HepG2 (cell line): ENCODE measurements around the gene KIAA0825. TPM values are rescaled to one million over a fixed set of nuclear protein-coding genes. Genes with fewer than 3 reads are reported as not detected.

ENCODE experiments used
- ATAC-seq: fragments of 200-7000 bp; cut with Tn5 transposase; 3 replicates; pipeline ENCODE4 v1.9.1; 2020; ENCODE audit warnings: mild to moderate bottlenecking, moderate library complexity
- BruUV-seq: library from RNA; stranded (reverse); fragments of 400-500 nt; replicated peaks from 2 replicates; lab custom pipeline; 2021; lab: Mats Ljungman, UMichigan
- CTCF ChIA-PET: fragments of 300-600 bp; formaldehyde crosslinking; extraction: SDS; loops from one replicate; lab custom pipeline; 2021; ENCODE audit warnings: low total read pairs, inconsistent platforms, low intra/inter-chr PET ratio; lab: Yijun Ruan, JAX
- POLR2A ChIA-PET: fragments of 350-600 bp; sonication (Branson Sonifier 250); formaldehyde crosslinking; loops from one replicate; lab custom pipeline; 2020; ENCODE audit warnings: antibody characterized with exemption, inconsistent platforms; lab: Yijun Ruan, JAX
- DNase-seq: peaks from one replicate; pipeline ENCODE4 v3.0.0-alpha.2; 2015; ENCODE audit warnings: low spot score
- FAIRE-seq: peaks from 3 replicates; lab custom pipeline; 2011; peaks lifted over from hg19 to GRCh38; lab: Jason Lieb, UNC
- H2AFZ ChIP-seq: one replicate; pipeline ENCODE4 v1.6.1; 2011; ENCODE audit warnings: low read length, inconsistent platforms
- H3K27ac ChIP-seq: fragments of 300-600 bp; 3 replicates; pipeline ENCODE4 v1.8.0; 2011; ENCODE audit warnings: mixed run types, mild to moderate bottlenecking, mixed read lengths, low read length, inconsistent platforms; ENCODE audit not compliant: insufficient read depth; ENCODE audit errors: extremely low read length
- H3K27me3 ChIP-seq, 2 experiments: fragments of 200-600 bp in 1 of 2; 2 replicates in 1 of 2; 3 replicates in 1 of 2; pipeline versions ENCODE4 v1.6.0 to v1.8.0; 2011; ENCODE audit warnings: low read length in 2 of 2, mild to moderate bottlenecking in 2 of 2, moderate library complexity in 2 of 2, inconsistent platforms in 1 of 2; ENCODE audit not compliant: insufficient read depth in 2 of 2, control insufficient read depth in 1 of 2
- H3K36me3 ChIP-seq, 2 experiments: fragments of 200-600 bp in 1 of 2; replicated peaks in 1 of 2; 2 replicates in 1 of 2; 3 replicates in 1 of 2; pipeline versions ENCODE4 v1.5.1 to v1.8.0; 2011; ENCODE audit warnings: low read length in 2 of 2, inconsistent platforms in 1 of 2; ENCODE audit not compliant: insufficient read depth in 2 of 2, control insufficient read depth in 1 of 2
- H3K4me1 ChIP-seq: 2 replicates; pipeline ENCODE4 v1.5.1; 2012; ENCODE audit warnings: low read length, inconsistent platforms; ENCODE audit not compliant: insufficient read depth
- H3K4me2 ChIP-seq: 2 replicates; pipeline ENCODE4 v1.6.0; 2011; ENCODE audit warnings: low read depth, low read length, inconsistent platforms
- H3K4me3 ChIP-seq, 3 experiments: fragments of 200-600 bp in 1 of 3; sonication (generic), shearing (Covaris generic) in 1 of 3; replicated peaks in 1 of 3; 2 replicates each; pipeline ENCODE4 v1.5.1; 2011 to 2016; ENCODE audit warnings: low read length in 3 of 3, inconsistent platforms in 2 of 3, low read depth in 2 of 3, mild to moderate bottlenecking in 2 of 3, control low read depth in 1 of 3, mixed read lengths in 1 of 3; ENCODE audit not compliant: insufficient read depth in 1 of 3
- H3K79me2 ChIP-seq: one replicate; pipeline ENCODE4 v1.6.1; 2011; ENCODE audit warnings: low read length, inconsistent platforms; ENCODE audit not compliant: insufficient read depth
- H3K9ac ChIP-seq: 2 replicates; pipeline ENCODE4 v1.6.0; 2011; ENCODE audit warnings: mild to moderate bottlenecking, low read depth, low read length, inconsistent platforms; ENCODE audit not compliant: insufficient read depth
- H3K9me3 ChIP-seq: 2 replicates; pipeline ENCODE4 v1.5.1; 2012; ENCODE audit warnings: mild to moderate bottlenecking, low read length
- H4K20me1 ChIP-seq: 2 replicates; pipeline ENCODE4 v1.6.0; 2011; ENCODE audit warnings: inconsistent platforms, mild to moderate bottlenecking, low read length, moderate library complexity; ENCODE audit not compliant: insufficient read depth
- CBX1 ChIP-seq: IDR thresholded peaks from one replicate; pipeline ENCODE4 v1.6.1; 2016; ENCODE audit warnings: antibody characterized with exemption, low read depth
- HNRNPK ChIP-seq: fragments of 200-400 bp; formaldehyde crosslinking; IDR thresholded peaks from 2 replicates; pipeline ENCODE4 v1.6.1; 2018; ENCODE audit warnings: low read length, low read depth, moderate library complexity, mild to moderate bottlenecking; ENCODE audit not compliant: poor library complexity, severe bottlenecking
- ZFYVE20 ChIP-seq: sonication (generic); formaldehyde crosslinking; IDR thresholded peaks from 2 replicates; pipeline ENCODE4 v1.8.0; 2023; ENCODE audit warnings: low read depth, mild to moderate bottlenecking, moderate library complexity, missing genetic modification reagents, borderline replicate concordance
- ZNF235 ChIP-seq: sonication (generic); formaldehyde crosslinking; IDR thresholded peaks from 2 replicates; pipeline ENCODE4 v1.8.1; 2023; ENCODE audit warnings: mild to moderate bottlenecking, missing genetic modification reagents, borderline replicate concordance
- ZNF629 ChIP-seq: sonication (generic); formaldehyde crosslinking; conservative IDR thresholded peaks from 2 replicates; pipeline ENCODE4 v1.5.0; 2020; ENCODE audit warnings: missing genetic modification reagents
- ZNF777 ChIP-seq: sonication (generic); formaldehyde crosslinking; IDR thresholded peaks from 2 replicates; pipeline ENCODE4 v1.4.0; 2020; ENCODE audit warnings: missing genetic modification reagents
- WGBS: methylation state at CpG from one replicate; pipeline ENCODE4 v1.1.6; 2017; ENCODE audit warnings: low lambda C conversion rate; 5-methylcytosine and 5-hydroxymethylcytosine counted together
- in situ Hi-C: cut with HindIII; loops from 2 replicates; pipeline ENCODE4 v1.10.0; 2017; ENCODE audit warnings: low pct_unique_long_range_greater_than_20kb; ENCODE audit not compliant: extremely low pct_ligation_motif_present
- intact Hi-C: fragments of 100-400 bp; cut with micrococcal nuclease; formaldehyde crosslinking; loops from one replicate; pipeline ENCODE4 v1.10.0; 2022; ENCODE audit not compliant: unreplicated experiment
- polyA plus RNA-seq, 8 experiments: library from polyadenylated mRNA; depleted of rRNA in 3 of 8; stranded (reverse) in 7 of 8; unstranded in 1 of 8; fragments of >200 nt; fragmentation: Illumina TruSeq in 4 of 8; extraction: Trizol in 4 of 8; gene quantifications; 2 replicates each; pipeline versions ENCODE4 v1.2.1 to v1.2.3, GENCODE V29; 2011 to 2016; ENCODE audit warnings: low read depth in 4 of 8, missing spikeins in 1 of 8, mixed read lengths in 1 of 8; ENCODE audit not compliant: insufficient read depth in 1 of 8
- total RNA-seq, 5 experiments: library from RNA; depleted of rRNA; stranded (reverse); fragments of >200 nt; fragmentation: Illumina TruSeq; extraction: Trizol; gene quantifications; 2 replicates each; pipeline ENCODE4 v1.2.3, GENCODE V29; 2016; ENCODE audit warnings: low read depth in 1 of 5
- TF ChIP-seq, protein P1 (sequence below): sonication (generic); formaldehyde crosslinking; IDR thresholded peaks from 2 replicates; pipeline ENCODE4 v1.4.0; 2020; ENCODE audit warnings: missing genetic modification reagents, borderline replicate concordance
- TF ChIP-seq, protein P2 (sequence below): sonication (generic); formaldehyde crosslinking; IDR thresholded peaks from 2 replicates; pipeline ENCODE4 v1.4.0; 2020; ENCODE audit warnings: missing genetic modification reagents, borderline replicate concordance
- TF ChIP-seq, protein P3 (sequence below), 2 experiments: sonication (generic) in 1 of 2; formaldehyde crosslinking in 1 of 2; IDR thresholded peaks; 2 replicates each; pipeline versions ENCODE4 v1.4.0 to v1.6.1; 2016 to 2020; ENCODE audit warnings: borderline replicate concordance in 1 of 2, low read depth in 1 of 2, mild to moderate bottlenecking in 1 of 2, missing genetic modification reagents in 1 of 2
- TF ChIP-seq, protein P4 (sequence below): sonication (generic); formaldehyde crosslinking; IDR thresholded peaks from 2 replicates; pipeline ENCODE4 v1.4.0; 2020; ENCODE audit warnings: mild to moderate bottlenecking, missing genetic modification reagents

Gene KIAA0825
- total and polyA plus RNA-seq, 2 of the 13 experiments (the other 11 are each of a cell fraction or from before 2014, with no cell fraction given), result 0.05 to 0.51 TPM

DNA sequence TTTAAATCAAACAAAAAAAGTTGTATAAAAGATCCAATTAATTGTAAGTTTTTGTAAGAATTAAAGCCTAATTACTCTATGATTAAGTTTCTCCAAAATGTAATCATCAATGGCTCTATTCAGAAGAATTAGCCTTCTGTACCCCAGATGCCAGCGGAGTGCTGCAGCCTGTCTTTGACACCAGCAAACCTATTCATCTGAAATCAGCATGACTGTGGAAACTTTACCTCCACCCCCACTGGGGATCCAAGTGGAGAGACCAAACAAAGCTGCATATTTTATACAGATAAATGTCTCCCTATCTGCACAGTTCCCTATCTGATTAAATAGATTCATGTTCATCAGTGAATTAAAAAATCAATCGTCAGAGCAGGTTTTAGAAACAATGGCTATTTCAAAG lies 426.8 kb downstream of the KIAA0825 start:
- no peak for FAIRE-seq
- CTCF ChIA-PET, result no interaction called here
- in situ Hi-C loops, result no loop called here
- no peak for TF ChIP-seq ZNF629 (CRISPR knock-in tag)
- no peak for TF ChIP-seq ZFYVE20 (CRISPR knock-in tag)
- TF ChIP-seq, protein P1, sequence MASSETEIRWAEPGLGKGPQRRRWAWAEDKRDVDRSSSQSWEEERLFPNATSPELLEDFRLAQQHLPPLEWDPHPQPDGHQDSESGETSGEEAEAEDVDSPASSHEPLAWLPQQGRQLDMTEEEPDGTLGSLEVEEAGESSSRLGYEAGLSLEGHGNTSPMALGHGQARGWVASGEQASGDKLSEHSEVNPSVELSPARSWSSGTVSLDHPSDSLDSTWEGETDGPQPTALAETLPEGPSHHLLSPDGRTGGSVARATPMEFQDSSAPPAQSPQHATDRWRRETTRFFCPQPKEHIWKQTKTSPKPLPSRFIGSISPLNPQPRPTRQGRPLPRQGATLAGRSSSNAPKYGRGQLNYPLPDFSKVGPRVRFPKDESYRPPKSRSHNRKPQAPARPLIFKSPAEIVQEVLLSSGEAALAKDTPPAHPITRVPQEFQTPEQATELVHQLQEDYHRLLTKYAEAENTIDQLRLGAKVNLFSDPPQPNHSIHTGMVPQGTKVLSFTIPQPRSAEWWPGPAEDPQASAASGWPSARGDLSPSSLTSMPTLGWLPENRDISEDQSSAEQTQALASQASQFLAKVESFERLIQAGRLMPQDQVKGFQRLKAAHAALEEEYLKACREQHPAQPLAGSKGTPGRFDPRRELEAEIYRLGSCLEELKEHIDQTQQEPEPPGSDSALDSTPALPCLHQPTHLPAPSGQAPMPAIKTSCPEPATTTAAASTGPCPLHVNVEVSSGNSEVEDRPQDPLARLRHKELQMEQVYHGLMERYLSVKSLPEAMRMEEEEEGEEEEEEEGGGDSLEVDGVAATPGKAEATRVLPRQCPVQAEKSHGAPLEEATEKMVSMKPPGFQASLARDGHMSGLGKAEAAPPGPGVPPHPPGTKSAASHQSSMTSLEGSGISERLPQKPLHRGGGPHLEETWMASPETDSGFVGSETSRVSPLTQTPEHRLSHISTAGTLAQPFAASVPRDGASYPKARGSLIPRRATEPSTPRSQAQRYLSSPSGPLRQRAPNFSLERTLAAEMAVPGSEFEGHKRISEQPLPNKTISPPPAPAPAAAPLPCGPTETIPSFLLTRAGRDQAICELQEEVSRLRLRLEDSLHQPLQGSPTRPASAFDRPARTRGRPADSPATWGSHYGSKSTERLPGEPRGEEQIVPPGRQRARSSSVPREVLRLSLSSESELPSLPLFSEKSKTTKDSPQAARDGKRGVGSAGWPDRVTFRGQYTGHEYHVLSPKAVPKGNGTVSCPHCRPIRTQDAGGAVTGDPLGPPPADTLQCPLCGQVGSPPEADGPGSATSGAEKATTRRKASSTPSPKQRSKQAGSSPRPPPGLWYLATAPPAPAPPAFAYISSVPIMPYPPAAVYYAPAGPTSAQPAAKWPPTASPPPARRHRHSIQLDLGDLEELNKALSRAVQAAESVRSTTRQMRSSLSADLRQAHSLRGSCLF, result no peak
- no peak for TF ChIP-seq CBX1
- TF ChIP-seq ZNF777 (CRISPR knock-in tag), result no peak
- TF ChIP-seq, protein P2, sequence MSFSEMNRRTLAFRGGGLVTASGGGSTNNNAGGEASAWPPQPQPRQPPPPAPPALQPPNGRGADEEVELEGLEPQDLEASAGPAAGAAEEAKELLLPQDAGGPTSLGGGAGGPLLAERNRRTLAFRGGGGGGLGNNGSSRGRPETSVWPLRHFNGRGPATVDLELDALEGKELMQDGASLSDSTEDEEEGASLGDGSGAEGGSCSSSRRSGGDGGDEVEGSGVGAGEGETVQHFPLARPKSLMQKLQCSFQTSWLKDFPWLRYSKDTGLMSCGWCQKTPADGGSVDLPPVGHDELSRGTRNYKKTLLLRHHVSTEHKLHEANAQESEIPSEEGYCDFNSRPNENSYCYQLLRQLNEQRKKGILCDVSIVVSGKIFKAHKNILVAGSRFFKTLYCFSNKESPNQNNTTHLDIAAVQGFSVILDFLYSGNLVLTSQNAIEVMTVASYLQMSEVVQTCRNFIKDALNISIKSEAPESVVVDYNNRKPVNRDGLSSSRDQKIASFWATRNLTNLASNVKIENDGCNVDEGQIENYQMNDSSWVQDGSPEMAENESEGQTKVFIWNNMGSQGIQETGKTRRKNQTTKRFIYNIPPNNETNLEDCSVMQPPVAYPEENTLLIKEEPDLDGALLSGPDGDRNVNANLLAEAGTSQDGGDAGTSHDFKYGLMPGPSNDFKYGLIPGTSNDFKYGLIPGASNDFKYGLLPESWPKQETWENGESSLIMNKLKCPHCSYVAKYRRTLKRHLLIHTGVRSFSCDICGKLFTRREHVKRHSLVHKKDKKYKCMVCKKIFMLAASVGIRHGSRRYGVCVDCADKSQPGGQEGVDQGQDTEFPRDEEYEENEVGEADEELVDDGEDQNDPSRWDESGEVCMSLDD (CRISPR knock-in tag), result no peak
- no peak for TF ChIP-seq HNRNPK
- no peak for TF ChIP-seq ZNF235 (CRISPR knock-in tag)
- TF ChIP-seq, protein P3, sequence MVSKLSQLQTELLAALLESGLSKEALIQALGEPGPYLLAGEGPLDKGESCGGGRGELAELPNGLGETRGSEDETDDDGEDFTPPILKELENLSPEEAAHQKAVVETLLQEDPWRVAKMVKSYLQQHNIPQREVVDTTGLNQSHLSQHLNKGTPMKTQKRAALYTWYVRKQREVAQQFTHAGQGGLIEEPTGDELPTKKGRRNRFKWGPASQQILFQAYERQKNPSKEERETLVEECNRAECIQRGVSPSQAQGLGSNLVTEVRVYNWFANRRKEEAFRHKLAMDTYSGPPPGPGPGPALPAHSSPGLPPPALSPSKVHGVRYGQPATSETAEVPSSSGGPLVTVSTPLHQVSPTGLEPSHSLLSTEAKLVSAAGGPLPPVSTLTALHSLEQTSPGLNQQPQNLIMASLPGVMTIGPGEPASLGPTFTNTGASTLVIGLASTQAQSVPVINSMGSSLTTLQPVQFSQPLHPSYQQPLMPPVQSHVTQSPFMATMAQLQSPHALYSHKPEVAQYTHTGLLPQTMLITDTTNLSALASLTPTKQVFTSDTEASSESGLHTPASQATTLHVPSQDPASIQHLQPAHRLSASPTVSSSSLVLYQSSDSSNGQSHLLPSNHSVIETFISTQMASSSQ (IDR thresholded peaks at IDR 0.05; ENCODE audit: low read depth), result no peak
- TF ChIP-seq, protein P3 (CRISPR knock-in tag; IDR thresholded peaks at IDR 0.05; ENCODE audit: borderline replicate concordance), result no peak
- TF ChIP-seq, protein P4, sequence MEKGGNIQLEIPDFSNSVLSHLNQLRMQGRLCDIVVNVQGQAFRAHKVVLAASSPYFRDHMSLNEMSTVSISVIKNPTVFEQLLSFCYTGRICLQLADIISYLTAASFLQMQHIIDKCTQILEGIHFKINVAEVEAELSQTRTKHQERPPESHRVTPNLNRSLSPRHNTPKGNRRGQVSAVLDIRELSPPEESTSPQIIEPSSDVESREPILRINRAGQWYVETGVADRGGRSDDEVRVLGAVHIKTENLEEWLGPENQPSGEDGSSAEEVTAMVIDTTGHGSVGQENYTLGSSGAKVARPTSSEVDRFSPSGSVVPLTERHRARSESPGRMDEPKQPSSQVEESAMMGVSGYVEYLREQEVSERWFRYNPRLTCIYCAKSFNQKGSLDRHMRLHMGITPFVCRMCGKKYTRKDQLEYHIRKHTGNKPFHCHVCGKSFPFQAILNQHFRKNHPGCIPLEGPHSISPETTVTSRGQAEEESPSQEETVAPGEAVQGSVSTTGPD, result no peak

More for the DNA sequence above, 426.8 kb downstream of the KIAA0825 start:
- DNase-seq (no peak), ATAC-seq (no peak)
- H3K4me1 ChIP-seq, result no peaks in the 10 kb centered on the region
- POLR2A ChIA-PET, result no interaction called here
- H3K9me3 ChIP-seq, result no peaks in the 10 kb centered on the region
- no peaks in the 10 kb centered on the region for H3K36me3 ChIP-seq
- H3K4me2 ChIP-seq, result no peak overlapping the region
- no TSS peak for BruUV-seq
- no peak overlapping the region for H3K27ac ChIP-seq
- no peak overlapping the region for H3K9ac ChIP-seq
- no peak overlapping the region for H3K4me3 ChIP-seq
- no peaks in the 10 kb centered on the region for H3K79me2 ChIP-seq
- 27% methylated on average over 2 of the region's 2 CpGs for WGBS
- no peaks in the 10 kb centered on the region for H3K27me3 ChIP-seq
- intact Hi-C loops, result no loop called here
- H4K20me1 ChIP-seq, result no peaks in the 10 kb centered on the region
- H2AFZ ChIP-seq, result no peak overlapping the region
